Hematopoietic multipotent progenitor cell treated with erythropoietin and hydrocortisone succinate and interleukin-3 and kit ligand, for 17 days (in vitro differentiated cells): Measurements from ENCODE around the gene ERMP1.
"Not testable (repeated sequence)": the region's sequence is repeated elsewhere in the genome, so short reads cannot be mapped to it uniquely, and the experiment has no call there.

Experiments used
- DNase-seq: peaks from one replicate; pipeline ENCODE4 v3.0.0-alpha.2; 2015; ENCODE audit warnings: low spot score

Gene ERMP1

DNA sequence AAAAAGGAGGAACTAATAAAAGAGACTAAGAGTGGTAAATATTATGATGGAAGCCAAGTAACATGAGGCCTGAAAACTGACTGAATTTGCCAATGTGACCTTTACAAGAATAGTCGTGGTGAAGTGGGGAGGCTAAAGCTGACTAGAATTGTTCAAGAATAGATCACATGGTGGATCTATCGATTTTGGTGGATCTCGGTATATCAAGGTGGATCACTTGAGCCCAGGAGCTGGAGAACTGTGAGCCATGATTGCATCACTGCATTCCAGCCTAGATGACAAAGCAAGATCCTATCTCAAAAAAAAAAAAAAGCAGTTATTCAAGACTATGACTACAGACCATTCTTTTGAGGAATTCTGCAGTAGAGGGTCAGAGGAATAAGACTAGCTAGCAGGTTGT lies 15.1 kb downstream of the ERMP1 start:
- DNase-seq = no peak

DNA sequence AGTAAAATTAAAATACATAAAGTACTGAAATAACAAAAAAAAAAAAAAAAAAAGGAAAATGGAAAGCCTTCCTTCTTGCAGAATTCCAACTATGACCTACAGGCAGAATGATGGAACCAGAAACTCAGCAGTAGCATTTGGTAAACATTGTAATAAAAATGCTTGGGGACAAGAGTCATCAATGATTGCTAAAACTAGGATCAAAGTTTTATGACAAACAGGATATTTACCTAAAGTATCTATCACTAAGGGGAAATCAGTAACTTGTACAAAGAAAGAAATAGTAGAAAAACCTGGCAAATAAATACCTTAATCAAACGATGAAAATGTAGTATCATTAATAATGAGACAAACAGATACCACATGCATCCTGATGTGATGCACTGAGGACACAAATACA lies 17.5 kb downstream of the ERMP1 start:
- DNase-seq = no peak

DNA sequence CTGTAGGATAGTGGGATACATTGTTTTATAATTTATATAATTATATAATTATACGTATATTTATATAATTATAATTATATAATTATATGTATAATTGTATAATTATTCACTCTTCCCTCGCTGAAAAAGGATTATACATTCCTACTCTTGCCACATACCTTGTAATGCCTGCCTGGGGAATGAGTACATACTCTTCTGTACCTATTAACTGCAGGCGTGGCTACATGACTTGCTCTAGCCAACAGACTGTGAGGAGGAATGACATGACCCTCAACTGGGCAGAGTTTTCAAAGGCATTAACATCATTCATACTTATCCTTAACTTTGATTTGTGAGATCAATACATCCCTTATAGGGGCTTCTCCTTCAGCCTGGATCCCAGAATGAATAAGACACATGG lies 19.1 kb downstream of the ERMP1 start:
- DNase-seq = no peak

- no peak for DNase-seq
Observed at GRCh38 chr9:5811751-5812150, 21.2 kb downstream of the ERMP1 start.

DNA sequence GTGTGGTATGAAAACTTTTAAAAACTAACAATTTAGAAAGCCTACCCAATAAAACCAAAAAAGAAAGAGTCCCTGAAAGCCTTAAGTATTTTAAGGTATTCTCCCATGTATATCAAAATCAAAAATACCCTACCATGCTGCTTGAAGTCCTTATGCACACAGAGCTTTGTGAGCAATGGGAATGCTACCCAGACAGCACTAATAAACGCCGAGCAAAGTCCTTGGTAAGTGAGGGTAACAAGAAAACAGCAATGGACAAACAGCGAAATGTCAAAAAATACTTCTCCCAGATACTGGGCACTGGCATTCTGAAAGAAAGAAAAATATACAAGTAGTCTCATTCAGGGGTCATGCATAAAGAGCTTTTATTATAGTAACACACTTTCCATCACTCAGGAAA lies 27.4 kb downstream of the ERMP1 start:
- DNase-seq = no peak

DNA sequence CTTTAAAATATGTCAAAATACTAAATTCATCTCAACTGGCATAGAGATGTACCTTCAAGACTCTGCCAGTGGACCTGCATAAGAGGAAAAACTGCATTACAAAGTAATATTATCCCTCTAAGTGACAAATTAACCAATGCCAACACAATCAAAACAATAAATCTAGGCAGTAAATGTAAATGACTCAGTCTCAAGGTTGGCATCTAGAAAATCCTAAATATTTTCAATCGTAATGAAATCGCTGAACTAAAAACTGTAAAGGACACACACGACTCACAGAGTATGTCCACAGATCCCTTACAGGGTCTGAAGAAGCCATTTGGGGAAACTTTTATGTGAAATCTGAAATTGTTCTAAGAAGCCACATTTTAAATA lies 31.2 kb downstream of the ERMP1 start:
- DNase-seq = no peak

DNA sequence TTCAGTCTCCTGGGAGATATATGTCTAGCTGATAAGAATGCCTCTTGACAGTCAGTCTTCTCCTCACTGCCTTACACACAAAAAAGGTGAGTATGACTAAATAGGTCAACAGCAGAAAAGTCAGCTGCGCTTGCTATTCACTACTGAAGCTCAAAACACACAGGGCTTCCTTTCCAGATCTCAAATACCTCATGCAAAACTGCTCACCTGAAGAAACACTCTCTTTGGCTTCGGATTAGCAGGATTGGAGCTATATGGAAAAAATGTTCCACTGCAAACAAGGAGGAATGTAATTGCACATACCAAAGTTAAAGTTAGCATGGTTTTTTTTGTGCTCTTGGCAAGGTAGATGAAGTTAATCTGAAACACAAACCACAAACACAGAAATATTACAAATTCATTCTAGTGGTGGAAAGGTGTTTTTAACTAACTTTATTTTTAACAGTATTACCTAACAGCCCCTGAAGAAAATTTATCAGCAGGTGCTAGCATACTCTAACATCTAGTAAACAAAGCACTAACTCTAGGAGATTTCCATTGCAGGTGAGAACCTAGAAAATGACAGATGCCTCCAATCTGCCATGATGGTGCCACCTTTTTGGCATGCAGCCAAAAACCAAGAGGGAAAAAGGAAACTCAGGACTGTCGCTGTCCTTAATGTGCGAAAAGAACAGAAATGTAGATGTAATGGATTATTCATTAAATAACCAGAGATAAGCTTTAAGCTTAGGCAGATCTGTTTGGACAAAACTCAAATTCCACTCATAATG lies 31.8 kb downstream of the ERMP1 start:
- peak; percentile 30 for DNase-seq

DNA sequence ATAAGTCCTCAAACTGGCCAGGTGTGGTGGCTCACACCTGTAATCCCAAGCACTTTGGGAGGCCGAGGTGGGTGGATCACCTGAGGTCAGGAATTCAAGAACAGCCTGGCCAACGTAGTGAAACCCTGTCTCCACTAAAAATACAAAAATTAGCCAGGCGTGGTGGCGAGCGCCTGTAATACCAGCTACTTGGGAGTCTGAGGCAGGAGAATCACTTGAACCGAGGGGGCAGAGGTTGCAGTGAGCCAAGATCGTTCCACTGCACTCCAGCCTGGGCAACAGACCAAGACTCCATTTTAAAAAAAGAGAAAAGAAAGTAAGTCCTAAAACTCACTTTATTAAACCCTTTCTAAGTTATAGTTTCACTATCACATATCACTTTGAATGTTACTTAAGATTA lies 32.5 kb downstream of the ERMP1 start:
- DNase-seq = not testable (repeated sequence)

DNA sequence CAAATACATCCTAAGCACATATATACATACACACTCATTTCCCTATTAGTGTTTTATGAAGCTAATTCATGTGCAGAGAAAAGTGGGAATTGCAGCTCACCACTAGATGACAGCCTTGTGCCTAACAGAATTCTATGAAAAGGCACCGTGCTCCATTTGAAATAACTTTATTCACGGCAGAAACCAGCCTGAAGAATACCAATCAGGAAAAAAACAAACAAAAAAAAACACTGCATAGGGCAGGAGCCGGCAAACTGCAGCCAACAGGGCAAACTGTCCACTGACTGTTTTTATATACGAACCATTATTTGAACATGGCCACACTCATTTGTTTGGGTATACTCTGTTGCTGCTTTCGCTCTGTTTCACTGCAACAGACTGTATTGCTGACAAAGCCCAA lies 33.6 kb downstream of the ERMP1 start:
- peak; percentile 12 for DNase-seq

GRCh38 chr9:5798581-5798980 lies 34.3 kb downstream of the ERMP1 start:
- no peak for DNase-seq

DNA sequence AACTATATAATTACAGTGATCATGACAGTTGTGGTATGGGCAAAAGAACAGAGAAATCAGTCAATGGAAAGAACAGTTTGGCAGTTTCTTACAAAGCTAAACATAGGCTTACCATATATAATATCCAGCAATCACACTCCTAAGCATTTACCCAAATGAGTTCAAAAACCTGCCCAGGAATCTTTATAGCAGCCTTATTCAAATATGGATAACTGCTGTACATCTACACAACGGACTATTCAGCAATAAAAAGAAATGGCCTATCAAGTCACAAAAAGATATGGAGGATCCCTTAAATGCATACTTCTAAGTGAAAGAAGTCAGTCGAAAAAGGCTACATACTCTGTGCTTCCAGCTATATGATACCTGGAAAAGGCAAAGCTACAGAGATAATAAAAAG lies 36.6 kb downstream of the ERMP1 start:
- DNase-seq = no peak

GRCh38 chr9:5793812-5794211 lies 39.1 kb downstream of the ERMP1 start:
- DNase-seq = no peak

- no peak for DNase-seq
Observed at GRCh38 chr9:5791870-5792269, 41.0 kb downstream of the ERMP1 start.

- no peak for DNase-seq
Observed at GRCh38 chr9:5790923-5791322, 42.0 kb downstream of the ERMP1 start.

DNA sequence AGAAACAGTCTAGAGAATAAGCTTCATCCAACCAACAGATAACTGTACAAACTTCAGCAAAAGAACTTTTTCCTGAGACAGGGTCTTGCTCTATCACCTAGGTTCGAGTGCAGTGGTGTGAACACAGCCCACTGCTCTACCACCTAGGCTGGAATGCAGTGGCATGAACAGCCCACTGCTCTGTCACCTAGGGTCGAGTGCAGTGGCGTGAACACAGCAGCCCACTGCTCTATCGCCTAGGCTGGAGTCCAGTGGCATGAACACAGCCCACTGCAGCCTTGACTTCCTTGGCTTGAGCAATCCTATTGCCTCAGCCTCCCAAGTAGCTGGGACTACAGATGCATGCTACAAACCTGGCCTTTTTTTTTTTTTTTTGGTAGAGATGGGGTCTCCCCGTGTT lies 43.4 kb downstream of the ERMP1 start:
- DNase-seq = no peak

GRCh38 chr9:5787759-5788302 lies 45.1 kb downstream of the ERMP1 start:
- DNase-seq = no peak

DNA sequence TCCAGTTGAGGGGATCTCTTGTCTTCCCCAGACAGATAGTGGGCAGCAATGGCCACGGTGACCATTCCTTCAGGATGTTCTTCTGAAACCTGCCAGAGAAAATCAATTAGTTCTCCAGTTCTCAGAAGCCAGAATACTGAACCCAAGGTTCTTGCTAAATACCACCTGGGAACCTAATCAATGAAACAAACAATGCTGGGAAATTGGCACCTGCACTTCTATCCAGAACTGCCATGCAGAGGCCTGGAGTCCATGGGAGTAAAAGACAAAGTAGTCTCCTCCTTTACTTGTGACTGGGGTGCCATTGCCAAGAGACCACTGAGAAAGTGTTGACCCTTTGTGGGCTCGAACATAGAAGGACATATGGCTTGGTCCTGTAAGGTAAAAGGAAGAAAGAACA lies 45.7 kb downstream of the ERMP1 start:
- DNase-seq = no peak

GRCh38 chr9:5786370-5787127 lies 46.4 kb downstream of the ERMP1 start:
- no peak for DNase-seq

GRCh38 chr9:5784526-5785315 lies 48.2 kb downstream of the ERMP1 start:
- no peak for DNase-seq

DNA sequence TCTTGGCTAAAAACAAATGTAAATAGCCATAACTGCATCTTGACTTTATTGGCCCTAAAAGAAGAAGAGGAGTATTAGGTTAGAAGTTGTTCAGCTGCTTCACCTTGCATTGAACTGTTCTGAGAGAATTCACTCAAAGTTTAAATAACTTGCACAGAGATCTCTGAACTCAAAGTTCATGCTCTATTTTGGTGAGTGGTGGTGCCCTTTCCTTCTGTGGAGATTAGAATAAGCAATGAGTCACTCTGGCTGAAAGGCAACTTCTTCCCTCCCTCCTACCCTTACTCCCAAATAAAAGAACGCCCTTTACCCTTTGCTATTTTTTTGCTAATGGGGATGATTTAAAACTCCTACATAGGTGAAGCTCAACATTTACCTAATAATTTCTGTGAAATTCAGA lies 48.9 kb downstream of the ERMP1 start:
- no peak for DNase-seq

DNA sequence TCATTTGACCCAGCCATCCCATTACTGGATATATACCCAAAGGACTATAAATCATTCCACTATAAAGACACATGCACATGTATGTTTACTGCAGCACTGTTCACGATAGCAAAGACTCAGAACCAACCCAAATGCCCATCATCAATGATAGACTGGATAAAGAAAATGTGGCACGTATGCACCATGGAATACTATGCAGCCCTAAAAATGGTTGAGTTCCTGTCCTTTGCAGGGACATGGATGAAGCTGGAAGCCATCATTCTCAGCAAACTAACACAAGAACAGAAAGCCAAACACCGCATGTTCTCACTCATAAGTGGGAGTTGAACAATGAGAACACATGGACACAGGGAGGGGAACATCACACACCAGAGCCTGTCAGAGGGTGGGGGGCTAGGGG lies 49.5 kb downstream of the ERMP1 start:
- not testable (repeated sequence) for DNase-seq

- not testable (repeated sequence) for DNase-seq
Observed at GRCh38 chr9:5779705-5780218, 53.2 kb downstream of the ERMP1 start.
